ENCODE measurements around the gene SRP14.
A peak's percentile ranks its signal among the peaks of the same experiment; 100 is the strongest.

Gene SRP14

DNA sequence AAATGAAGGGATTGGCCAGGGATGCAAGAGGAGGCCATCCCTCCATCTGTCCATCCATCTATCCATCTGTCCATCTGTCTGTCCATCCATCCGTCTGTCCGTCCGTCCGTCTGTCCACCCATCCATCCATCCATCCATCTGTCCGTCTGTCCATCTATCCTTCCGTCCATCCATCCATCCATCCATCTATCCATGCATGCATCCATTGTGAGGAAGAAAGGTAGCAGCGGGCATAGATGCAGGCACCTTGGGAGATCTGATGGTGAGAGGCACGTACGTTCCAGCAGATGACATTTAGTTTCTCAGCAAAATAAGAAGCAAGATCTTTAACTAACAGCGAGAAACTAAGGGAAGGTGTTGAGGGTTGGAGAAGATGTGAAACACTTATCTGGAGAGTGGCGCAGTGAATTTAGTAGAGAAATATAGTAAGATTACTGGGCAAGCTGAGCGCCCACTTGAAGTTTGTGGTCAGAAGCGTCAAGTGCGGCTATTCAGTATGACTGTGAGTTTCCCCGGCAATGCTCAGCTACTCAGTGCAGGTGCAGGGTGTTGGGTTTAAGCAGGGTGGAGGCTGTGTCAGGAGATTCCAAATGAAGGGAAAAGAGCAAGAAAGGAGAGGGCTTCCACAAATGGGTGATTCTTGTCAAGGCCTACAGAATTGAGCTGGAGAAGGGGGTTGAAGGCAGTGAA lies 22.4 kb upstream of the SRP14 start:
- Histone ChIP-seq H3K36me3 (ENCODE audit: control insufficient read depth in 4 of 4, insufficient read depth in 4 of 4, low read length in 3 of 4) (peaks cover 0 to 3% (median 0%) of the 10 kb centered on the region in 4 experiments), H3K27ac (ENCODE audit: insufficient read depth in 1 of 2, low read depth in 1 of 2, low read length in 2 of 2, poor library complexity in 1 of 2, severe bottlenecking in 2 of 2) (no peak overlapping the region), H3K4me3 (ENCODE audit: control insufficient read depth in 1 of 7, extremely low read depth in 1 of 7, insufficient read depth in 4 of 7, low read depth in 2 of 7, low read length in 6 of 7) (no peak overlapping the region), H3K4me1 (ENCODE audit: control extremely low read depth in 1 of 4, control insufficient read depth in 4 of 4, insufficient read depth in 4 of 4, low read length in 3 of 4) (peaks cover 0 to 28% (median 13%) of the 10 kb centered on the region in 4 experiments), H3K27me3 (replicated peaks in 2 of 5; ENCODE audit: control insufficient read depth in 4 of 5, insufficient read depth in 5 of 5, low read length in 4 of 5) (no peaks in the 10 kb centered on the region), H3K9me3 (ENCODE audit: control extremely low read depth in 1 of 5, control insufficient read depth in 4 of 5, insufficient read depth in 2 of 5, low read depth in 1 of 5, low read length in 4 of 5) (no peaks in the 10 kb centered on the region)
- POLR2A ChIA-PET = no interaction called here
- WGBS (ENCODE audit: insufficient coverage) = 91% methylated on average over 11 of the region's 15 CpGs
- CTCF ChIA-PET = interaction anchor here (0.9 to 2.1 kb wide), 5 partner anchors 15 to 43 kb away, joined by 3 to 5 read pairs (median 4); no protein-coding TSS in a partner anchor
- DNase-seq = no peak

DNA sequence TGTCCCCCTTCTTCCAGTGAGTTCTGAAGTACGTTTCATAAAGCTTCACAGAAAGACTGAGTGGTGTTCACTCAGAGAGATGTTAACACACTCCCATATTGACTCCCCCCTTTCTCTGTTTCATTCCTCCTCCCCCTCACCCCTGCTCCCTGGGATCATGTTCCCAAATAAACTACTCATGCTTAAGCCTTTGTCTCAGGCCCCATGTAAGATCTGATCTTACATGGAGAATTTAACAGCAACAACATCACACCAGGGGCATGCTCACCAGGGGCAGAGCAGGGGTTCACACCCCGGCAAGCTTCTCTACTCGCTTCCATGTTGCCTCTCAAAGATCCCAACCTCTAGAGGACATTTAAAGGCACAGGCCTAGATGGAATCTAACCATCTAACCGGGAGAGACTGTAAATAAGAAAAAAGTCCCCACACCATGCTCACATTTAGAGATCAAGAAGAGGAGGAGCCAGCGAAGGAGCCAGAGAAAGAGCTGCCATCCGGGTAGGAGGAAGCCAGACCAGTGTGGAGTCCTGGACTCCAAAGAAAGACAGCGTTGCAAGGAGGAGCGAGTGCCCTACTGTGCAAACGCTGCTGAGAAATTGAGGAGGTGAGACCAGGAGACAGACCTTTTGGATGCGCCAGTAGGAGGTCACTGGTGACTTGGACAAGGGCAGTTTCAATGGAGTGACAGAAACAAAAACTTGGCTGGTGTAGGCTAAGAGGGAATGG lies 21.4 kb upstream of the SRP14 start:
- H3K9me3 ChIP-seq (ENCODE audit: control extremely low read depth in 1 of 5, control insufficient read depth in 4 of 5, insufficient read depth in 2 of 5, low read depth in 1 of 5, low read length in 4 of 5) = no peaks in the 10 kb centered on the region
- H3K27me3 ChIP-seq (replicated peaks in 2 of 5; ENCODE audit: control insufficient read depth in 4 of 5, insufficient read depth in 5 of 5, low read length in 4 of 5) = no peaks in the 10 kb centered on the region
- ChIA-PET CTCF (interaction anchor here (1.1 to 2.2 kb wide), 7 partner anchors 12 to 47 kb away, joined by 3 to 10 read pairs (median 5); no protein-coding TSS in a partner anchor), POLR2A (no interaction called here)
- peaks cover 5 to 37% (median 21%) of the 10 kb centered on the region in 4 experiments for H3K4me1 ChIP-seq (ENCODE audit: control extremely low read depth in 1 of 4, control insufficient read depth in 4 of 4, insufficient read depth in 4 of 4, low read length in 3 of 4)
- H3K4me3 ChIP-seq (ENCODE audit: control insufficient read depth in 1 of 7, extremely low read depth in 1 of 7, insufficient read depth in 4 of 7, low read depth in 2 of 7, low read length in 6 of 7) = no peak overlapping the region
- WGBS (ENCODE audit: insufficient coverage) = 88% methylated on average over 8 of the region's 10 CpGs
- DNase-seq = no peak
- H3K36me3 ChIP-seq (ENCODE audit: control insufficient read depth in 4 of 4, insufficient read depth in 4 of 4, low read length in 3 of 4) = peaks cover 0 to 3% (median 0%) of the 10 kb centered on the region in 4 experiments
- H3K27ac ChIP-seq (ENCODE audit: insufficient read depth in 1 of 2, low read depth in 1 of 2, low read length in 2 of 2, poor library complexity in 1 of 2, severe bottlenecking in 2 of 2) = no peak overlapping the region

DNA sequence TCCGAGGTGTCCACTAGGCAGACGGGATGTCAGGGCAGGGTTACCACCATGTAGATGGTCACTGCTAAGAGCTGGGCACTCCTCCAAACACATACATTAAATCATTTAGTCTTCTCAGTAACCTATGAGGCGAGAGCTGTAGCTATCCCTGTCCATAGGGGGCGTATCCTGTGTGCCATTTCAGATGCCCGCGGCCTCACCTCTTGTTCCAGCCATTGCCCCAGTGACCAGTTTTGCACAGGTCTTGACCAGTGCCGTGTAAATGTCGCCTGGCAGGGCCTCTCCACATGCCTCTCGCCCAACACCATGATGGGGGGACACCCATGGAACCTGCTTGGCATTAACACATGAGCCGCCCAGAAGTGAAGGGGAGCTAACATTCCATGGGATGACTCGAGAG lies 20.8 kb upstream of the SRP14 start:
- WGBS (ENCODE audit: insufficient coverage) = 93% methylated on average over 11 of the region's 11 CpGs
- CTCF ChIA-PET = interaction anchor here (1.1 to 2.2 kb wide), 7 partner anchors 12 to 47 kb away, joined by 3 to 10 read pairs (median 5); no protein-coding TSS in a partner anchor
- Histone ChIP-seq H3K36me3 (ENCODE audit: control insufficient read depth in 4 of 4, insufficient read depth in 4 of 4, low read length in 3 of 4) (no peaks in the 10 kb centered on the region), H3K27me3 (replicated peaks in 2 of 5; ENCODE audit: control insufficient read depth in 4 of 5, insufficient read depth in 5 of 5, low read length in 4 of 5) (no peaks in the 10 kb centered on the region), H3K27ac (ENCODE audit: insufficient read depth in 1 of 2, low read depth in 1 of 2, low read length in 2 of 2, poor library complexity in 1 of 2, severe bottlenecking in 2 of 2) (no peak overlapping the region), H3K4me3 (ENCODE audit: control insufficient read depth in 1 of 7, extremely low read depth in 1 of 7, insufficient read depth in 4 of 7, low read depth in 2 of 7, low read length in 6 of 7) (no peak overlapping the region), H3K9me3 (ENCODE audit: control extremely low read depth in 1 of 5, control insufficient read depth in 4 of 5, insufficient read depth in 2 of 5, low read depth in 1 of 5, low read length in 4 of 5) (no peaks in the 10 kb centered on the region), H3K4me1 (ENCODE audit: control extremely low read depth in 1 of 4, control insufficient read depth in 4 of 4, insufficient read depth in 4 of 4, low read length in 3 of 4) (peaks cover 8 to 37% (median 27%) of the 10 kb centered on the region in 4 experiments)
- DNase-seq = no peak
- POLR2A ChIA-PET = no interaction called here

DNA sequence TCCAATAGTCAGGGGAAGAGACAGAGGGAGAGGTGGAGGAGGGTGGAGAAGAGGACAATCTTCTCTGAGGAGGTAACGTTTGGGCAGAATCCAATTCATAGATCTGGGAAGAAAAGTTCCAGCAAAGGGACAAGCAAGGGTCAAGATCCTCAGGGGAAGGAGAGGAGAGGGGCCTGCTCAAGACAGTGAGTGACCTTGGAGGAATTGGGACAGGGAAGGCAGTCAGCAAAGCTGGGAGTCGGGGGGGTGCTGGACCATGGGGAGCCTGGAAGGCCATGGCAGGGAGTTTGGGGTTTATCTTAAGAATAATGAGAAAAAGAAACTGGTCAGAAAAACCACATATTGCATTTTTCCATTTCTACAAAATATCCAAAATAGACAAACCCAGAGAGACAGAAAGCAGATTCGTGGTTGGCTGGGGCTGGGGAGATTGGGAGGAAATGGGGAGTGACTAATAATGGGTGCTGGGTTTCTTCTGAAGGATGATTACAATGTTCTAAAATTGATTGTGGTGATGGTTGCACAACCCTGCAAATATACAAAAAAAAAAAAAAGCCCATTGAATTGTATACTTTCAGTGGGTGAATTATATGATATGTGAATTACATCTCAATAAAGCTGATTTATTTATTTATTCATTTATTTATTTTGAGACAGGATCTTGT lies 19.6 kb upstream of the SRP14 start:
- no peaks in the 10 kb centered on the region for H3K36me3 ChIP-seq (ENCODE audit: control insufficient read depth in 4 of 4, insufficient read depth in 4 of 4, low read length in 3 of 4)
- ChIA-PET CTCF (interaction anchor here (1.8 to 2.2 kb wide), 5 partner anchors 10 to 48 kb away, joined by 5 to 10 read pairs (median 6); no protein-coding TSS in a partner anchor), POLR2A (no interaction called here)
- H3K9me3 ChIP-seq (ENCODE audit: control extremely low read depth in 1 of 5, control insufficient read depth in 4 of 5, insufficient read depth in 2 of 5, low read depth in 1 of 5, low read length in 4 of 5) = no peaks in the 10 kb centered on the region
- WGBS (ENCODE audit: insufficient coverage) = 100% methylated on average over 1 of the region's 3 CpGs
- H3K4me1 ChIP-seq (ENCODE audit: control extremely low read depth in 1 of 4, control insufficient read depth in 4 of 4, insufficient read depth in 4 of 4, low read length in 3 of 4) = peaks cover 8 to 47% (median 39%) of the 10 kb centered on the region in 4 experiments
- H3K27ac ChIP-seq (ENCODE audit: insufficient read depth in 1 of 2, low read depth in 1 of 2, low read length in 2 of 2, poor library complexity in 1 of 2, severe bottlenecking in 2 of 2) = no peak overlapping the region
- no peak overlapping the region for H3K4me3 ChIP-seq (ENCODE audit: control insufficient read depth in 1 of 7, extremely low read depth in 1 of 7, insufficient read depth in 4 of 7, low read depth in 2 of 7, low read length in 6 of 7)
- H3K27me3 ChIP-seq (replicated peaks in 2 of 5; ENCODE audit: control insufficient read depth in 4 of 5, insufficient read depth in 5 of 5, low read length in 4 of 5) = no peaks in the 10 kb centered on the region
- DNase-seq = peak in 2 of 3 donors; percentile 45 to 46

DNA sequence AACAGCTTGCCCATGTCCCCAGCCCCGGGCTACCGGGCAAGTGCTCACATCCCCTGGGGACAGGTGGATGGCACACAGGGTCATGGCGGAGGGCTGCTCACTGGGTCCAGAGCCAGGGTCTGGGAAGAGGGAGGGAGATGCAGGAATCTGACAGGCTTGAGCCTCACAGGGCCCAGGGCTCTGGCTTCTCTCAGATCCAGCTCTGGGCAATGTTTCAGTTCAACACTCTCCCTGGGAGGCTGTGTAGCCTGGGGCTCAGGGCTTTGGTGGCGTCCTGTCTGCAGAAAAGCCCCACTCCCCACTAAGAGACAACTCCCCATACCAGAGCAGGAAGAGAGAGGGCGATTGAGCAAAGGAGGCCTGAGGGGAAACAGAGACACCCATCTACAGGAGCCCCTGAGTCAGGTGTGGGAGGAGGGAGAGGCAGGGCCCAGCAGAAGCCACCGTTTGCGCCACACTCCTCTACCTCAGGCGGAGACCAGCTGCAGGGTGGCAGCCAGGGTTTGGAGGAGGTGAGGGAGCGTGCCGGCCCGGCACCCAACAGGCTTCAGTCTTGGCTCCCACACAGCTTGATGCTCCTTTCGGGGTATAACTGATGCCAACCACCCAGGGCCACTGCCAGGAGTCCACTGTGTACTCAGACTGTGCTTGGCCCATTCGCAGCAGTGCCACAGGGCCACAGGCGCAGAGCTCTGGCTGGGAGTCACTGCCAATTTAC lies 16.8 kb upstream of the SRP14 start:
- CTCF ChIA-PET = interaction anchor here (1.2 to 5.8 kb wide), 3 partner anchors 12 to 50 kb away, joined by 3 to 59 read pairs (median 4); partner anchors contain the start of gene BMF
- Histone ChIP-seq H3K9me3 (ENCODE audit: control extremely low read depth in 1 of 5, control insufficient read depth in 4 of 5, insufficient read depth in 2 of 5, low read depth in 1 of 5, low read length in 4 of 5) (no peaks in the 10 kb centered on the region), H3K27me3 (replicated peaks in 2 of 5; ENCODE audit: control insufficient read depth in 4 of 5, insufficient read depth in 5 of 5, low read length in 4 of 5) (no peaks in the 10 kb centered on the region), H3K36me3 (ENCODE audit: control insufficient read depth in 4 of 4, insufficient read depth in 4 of 4, low read length in 3 of 4) (no peaks in the 10 kb centered on the region), H3K4me3 (ENCODE audit: control insufficient read depth in 1 of 7, extremely low read depth in 1 of 7, insufficient read depth in 4 of 7, low read depth in 2 of 7, low read length in 6 of 7) (no peak overlapping the region), H3K4me1 (ENCODE audit: control extremely low read depth in 1 of 4, control insufficient read depth in 4 of 4, insufficient read depth in 4 of 4, low read length in 3 of 4) (peaks cover 8 to 63% (median 46%) of the 10 kb centered on the region in 4 experiments), H3K27ac (ENCODE audit: insufficient read depth in 1 of 2, low read depth in 1 of 2, low read length in 2 of 2, poor library complexity in 1 of 2, severe bottlenecking in 2 of 2) (no peak overlapping the region)
- POLR2A ChIA-PET = interaction anchor here (2.3 kb wide), 1 partner anchor 51 kb away, joined by 7 read pairs; no protein-coding TSS in a partner anchor
- DNase-seq = no peak
- WGBS (ENCODE audit: insufficient coverage) = 99% methylated on average over 8 of the region's 14 CpGs

DNA sequence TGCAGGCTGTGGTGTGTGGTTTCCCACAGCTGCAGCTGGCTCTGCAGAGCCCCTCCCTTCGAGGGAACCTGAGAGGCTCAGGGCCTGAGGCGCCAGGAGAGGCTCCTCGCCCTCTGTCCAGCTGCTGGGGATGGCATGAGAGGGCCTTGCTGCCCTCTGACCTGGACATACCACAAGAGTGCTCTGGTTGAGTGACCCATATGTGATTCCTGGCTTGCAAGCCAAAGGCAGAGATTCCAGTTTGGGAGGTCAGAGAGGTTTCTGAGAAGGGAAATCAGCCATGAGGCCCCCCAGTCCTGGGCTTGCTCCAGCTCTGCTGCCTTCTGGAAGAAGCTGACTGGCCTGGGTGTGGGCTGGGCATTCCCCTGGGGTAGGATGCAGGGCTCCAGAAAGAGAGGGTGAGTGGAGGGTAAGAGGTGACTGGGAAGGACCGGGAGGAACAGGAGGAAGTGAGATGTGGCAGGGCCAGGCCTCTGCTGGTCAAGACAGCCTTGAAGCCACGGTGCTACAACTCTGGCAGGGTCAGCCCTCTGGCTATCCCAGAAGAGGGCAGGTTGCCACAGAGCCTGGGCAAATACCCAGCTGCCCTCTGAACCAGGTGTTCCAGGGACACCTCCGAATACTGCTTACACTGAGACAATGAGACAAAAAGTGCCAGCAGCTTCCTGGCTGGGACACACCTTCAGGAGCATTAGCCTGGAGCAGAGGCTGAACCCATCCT lies 16.0 kb upstream of the SRP14 start:
- DNase-seq = peak in 2 of 3 donors; percentile 72 to 76
- no peak overlapping the region for H3K27ac ChIP-seq (ENCODE audit: insufficient read depth in 1 of 2, low read depth in 1 of 2, low read length in 2 of 2, poor library complexity in 1 of 2, severe bottlenecking in 2 of 2)
- no peaks in the 10 kb centered on the region for H3K36me3 ChIP-seq (ENCODE audit: control insufficient read depth in 4 of 4, insufficient read depth in 4 of 4, low read length in 3 of 4)
- H3K4me3 ChIP-seq (ENCODE audit: control insufficient read depth in 1 of 7, extremely low read depth in 1 of 7, insufficient read depth in 4 of 7, low read depth in 2 of 7, low read length in 6 of 7) = peak overlapping the region in 1 of 7 experiments; percentile 20
- peaks cover 8 to 70% (median 50%) of the 10 kb centered on the region in 4 experiments for H3K4me1 ChIP-seq (ENCODE audit: control extremely low read depth in 1 of 4, control insufficient read depth in 4 of 4, insufficient read depth in 4 of 4, low read length in 3 of 4)
- H3K27me3 ChIP-seq (replicated peaks in 2 of 5; ENCODE audit: control insufficient read depth in 4 of 5, insufficient read depth in 5 of 5, low read length in 4 of 5) = no peaks in the 10 kb centered on the region
- ChIA-PET POLR2A (interaction anchor here (2.3 kb wide), 1 partner anchor 51 kb away, joined by 7 read pairs; no protein-coding TSS in a partner anchor), CTCF (interaction anchor here (1.0 to 5.8 kb wide), 4 partner anchors 9 to 50 kb away, joined by 4 to 59 read pairs (median 8); partner anchors contain the start of gene BMF)
- WGBS (ENCODE audit: insufficient coverage) = 26% methylated on average over 5 of the region's 6 CpGs
- H3K9me3 ChIP-seq (ENCODE audit: control extremely low read depth in 1 of 5, control insufficient read depth in 4 of 5, insufficient read depth in 2 of 5, low read depth in 1 of 5, low read length in 4 of 5) = no peaks in the 10 kb centered on the region
